GM10248 (cell line): ENCODE data around the gene CD63.
"Not testable (repeated sequence)": the region's sequence is repeated elsewhere in the genome, so short reads cannot be mapped to it uniquely, and the experiment has no call there.

Experiments
- CTCF ChIA-PET: fragments of 300-600 bp; sonication (Branson Sonifier 250); formaldehyde crosslinking; extraction: SDS; loops from one replicate; lab custom pipeline; 2021; ENCODE audit warnings: antibody characterized with exemption; lab: Yijun Ruan, JAX
- POLR2A ChIA-PET: fragments of 350-650 bp; sonication (Branson Sonifier 250); formaldehyde crosslinking; extraction: SDS; loops from one replicate; lab custom pipeline; 2020; ENCODE audit warnings: antibody characterized with exemption; lab: Yijun Ruan, JAX
- DNase-seq: peaks from one replicate; pipeline ENCODE4 v3.0.0; 2012; ENCODE audit errors: extremely low spot score
- TF ChIP-seq, protein P1 (sequence below): IDR thresholded peaks from 2 replicates; pipeline ENCODE4 v1.5.1; 2012; ENCODE audit warnings: mild to moderate bottlenecking, low read depth; ENCODE audit errors: extremely low read depth, missing control alignments, control extremely low read depth

The CD63 gene

GRCh38 chr12:55762646-55763045, 33.8 kb upstream of the CD63 start:
- CTCF ChIA-PET: interaction anchor here (1.0 to 2.7 kb wide), 5 partner anchors 11 to 55 kb away, joined by 3 to 9 read pairs (median 3); partner anchors contain the start of genes ORMDL2 and SARNP
- TF ChIP-seq, protein P1, sequence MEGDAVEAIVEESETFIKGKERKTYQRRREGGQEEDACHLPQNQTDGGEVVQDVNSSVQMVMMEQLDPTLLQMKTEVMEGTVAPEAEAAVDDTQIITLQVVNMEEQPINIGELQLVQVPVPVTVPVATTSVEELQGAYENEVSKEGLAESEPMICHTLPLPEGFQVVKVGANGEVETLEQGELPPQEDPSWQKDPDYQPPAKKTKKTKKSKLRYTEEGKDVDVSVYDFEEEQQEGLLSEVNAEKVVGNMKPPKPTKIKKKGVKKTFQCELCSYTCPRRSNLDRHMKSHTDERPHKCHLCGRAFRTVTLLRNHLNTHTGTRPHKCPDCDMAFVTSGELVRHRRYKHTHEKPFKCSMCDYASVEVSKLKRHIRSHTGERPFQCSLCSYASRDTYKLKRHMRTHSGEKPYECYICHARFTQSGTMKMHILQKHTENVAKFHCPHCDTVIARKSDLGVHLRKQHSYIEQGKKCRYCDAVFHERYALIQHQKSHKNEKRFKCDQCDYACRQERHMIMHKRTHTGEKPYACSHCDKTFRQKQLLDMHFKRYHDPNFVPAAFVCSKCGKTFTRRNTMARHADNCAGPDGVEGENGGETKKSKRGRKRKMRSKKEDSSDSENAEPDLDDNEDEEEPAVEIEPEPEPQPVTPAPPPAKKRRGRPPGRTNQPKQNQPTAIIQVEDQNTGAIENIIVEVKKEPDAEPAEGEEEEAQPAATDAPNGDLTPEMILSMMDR: no peak
- no peak for DNase-seq
- POLR2A ChIA-PET: interaction anchor here (0.5 kb wide), 1 partner anchor 656 kb away, joined by 3 read pairs; no protein-coding TSS in a partner anchor

DNA sequence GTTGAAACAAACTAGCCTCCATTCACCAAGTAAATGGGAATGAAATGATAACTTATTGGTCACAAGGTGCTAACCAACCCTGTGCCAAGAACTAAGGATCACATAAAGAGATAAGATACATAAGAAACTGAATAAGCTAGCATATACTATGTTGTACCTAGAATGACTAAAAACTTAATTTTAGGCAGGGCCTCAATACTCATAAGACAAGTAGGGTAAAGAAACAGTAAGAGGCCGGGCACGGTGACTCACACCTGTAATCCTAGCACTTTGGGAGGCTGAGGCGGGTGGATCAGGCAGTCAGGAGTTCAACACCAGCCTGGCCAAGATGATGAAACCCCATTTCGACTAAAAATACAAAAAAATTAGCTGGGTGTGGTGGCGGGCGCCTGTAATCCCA, 31.9 kb upstream of the CD63 start:
- TF ChIP-seq, protein P1: no peak
- CTCF ChIA-PET: interaction anchor here (1.0 to 2.7 kb wide), 3 partner anchors 15 to 22 kb away, joined by 3 to 9 read pairs (median 3); no protein-coding TSS in a partner anchor
- POLR2A ChIA-PET: no interaction called here
- DNase-seq: no peak

- CTCF ChIA-PET: interaction anchor here (1.0 to 3.9 kb wide), 7 partner anchors 9 to 59 kb away, joined by 3 to 27 read pairs (median 12); partner anchors contain the start of genes ORMDL2 and SARNP
- DNase-seq, POLR2A ChIA-PET: not testable (repeated sequence)
Measured at GRCh38 chr12:55758575-55758974, 29.8 kb upstream of the CD63 start.

DNA sequence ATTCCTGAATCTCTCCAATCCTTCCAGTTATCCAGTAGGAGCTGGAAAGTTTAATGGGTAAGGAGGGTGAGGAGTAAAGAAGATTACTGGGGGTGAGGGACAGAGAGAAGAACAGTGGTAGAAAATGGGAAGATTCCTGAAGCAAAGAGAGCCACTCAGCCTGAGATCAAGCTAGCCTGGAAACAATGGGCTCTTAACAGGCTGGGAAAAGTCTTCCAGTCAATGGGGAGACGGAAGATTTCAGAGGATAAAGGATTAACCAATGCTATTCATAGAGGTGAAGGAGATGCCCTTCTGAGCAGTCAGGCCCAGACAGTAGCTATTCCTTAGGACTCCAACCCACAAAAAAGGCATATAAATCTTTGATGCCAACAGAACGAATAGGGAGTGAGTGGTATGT, 28.9 kb upstream of the CD63 start:
- ChIA-PET POLR2A (no interaction called here), CTCF (interaction anchor here (0.7 to 3.9 kb wide), 10 partner anchors 8 to 272 kb away, joined by 3 to 27 read pairs (median 6); partner anchors contain the start of gene DNAJC14)
- TF ChIP-seq, protein P1: no peak
- no peak for DNase-seq

- ChIA-PET CTCF (interaction anchor here (1.1 to 5.6 kb wide), 5 partner anchors 10 to 240 kb away, joined by 4 to 44 read pairs (median 6); no protein-coding TSS in a partner anchor), POLR2A (interaction anchor here (0.6 to 0.7 kb wide), 2 partner anchors 185 to 334 kb away, joined by 3 to 6 read pairs; no protein-coding TSS in a partner anchor)
- TF ChIP-seq, protein P1: no peak
- DNase-seq: no peak
Measured at GRCh38 chr12:55755246-55755645, 26.4 kb upstream of the CD63 start.

DNA sequence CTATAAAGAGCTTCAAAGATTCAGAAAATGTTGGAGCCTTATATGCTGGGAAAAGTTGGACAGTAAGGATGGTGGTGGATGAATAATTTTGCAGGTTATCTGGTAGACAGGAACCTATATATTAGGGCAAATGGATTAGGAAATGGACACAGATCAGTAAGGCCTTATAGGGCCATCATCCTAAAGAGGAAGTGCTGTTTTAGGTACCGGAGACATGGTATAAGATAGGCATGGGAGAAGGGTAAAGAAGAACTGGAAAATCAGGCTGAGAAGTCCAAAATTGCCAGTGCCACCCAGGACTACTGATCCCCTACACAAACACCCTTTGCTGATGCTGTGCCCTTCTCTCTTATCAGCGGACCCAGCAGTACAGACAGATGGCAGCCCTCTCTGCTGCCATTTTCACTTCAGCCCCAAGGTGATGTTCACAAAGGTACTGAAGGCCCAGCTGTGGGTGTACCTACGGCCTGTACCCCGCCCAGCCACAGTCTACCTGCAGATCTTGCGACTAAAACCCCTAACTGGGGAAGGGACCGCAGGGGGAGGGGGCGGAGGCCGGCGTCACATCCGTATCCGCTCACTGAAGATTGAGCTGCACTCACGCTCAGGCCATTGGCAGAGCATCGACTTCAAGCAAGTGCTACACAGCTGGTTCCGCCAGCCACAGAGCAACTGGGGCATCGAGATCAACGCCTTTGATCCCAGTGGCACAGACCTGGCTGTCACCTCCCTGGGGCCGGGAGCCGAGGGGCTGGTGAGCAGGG, 19.6 kb upstream of the CD63 start:
- no peak for DNase-seq
- ChIA-PET CTCF (interaction anchor here (1.2 to 4.8 kb wide), 6 partner anchors 9 to 248 kb away, joined by 3 to 42 read pairs (median 10); partner anchors contain the start of genes DGKA and SUOX), POLR2A (no interaction called here)
- TF ChIP-seq, protein P1: no peak

- ChIA-PET CTCF (interaction anchor here (0.9 to 4.8 kb wide), 13 partner anchors 9 to 443 kb away, joined by 3 to 42 read pairs (median 4); partner anchors contain the start of genes SMARCC2 and SUOX), POLR2A (no interaction called here)
- no peak for DNase-seq
- TF ChIP-seq, protein P1: no peak
Measured at GRCh38 chr12:55746913-55747231, 18.1 kb upstream of the CD63 start.
